GM12865 (cell line): ENCODE measurements around the gene PRKCE.

Experiments used
- DNase-seq: peaks from one replicate; pipeline ENCODE4 v3.0.0; 2010; ENCODE audit warnings: low read depth
- H3K4me3 ChIP-seq: 2 replicates; pipeline ENCODE4 v1.5.1; 2011; ENCODE audit warnings: mild to moderate bottlenecking, low read depth, low read length, control low read depth
- CTCF ChIP-seq: IDR thresholded peaks from 2 replicates; pipeline ENCODE4 v1.5.1; 2011; ENCODE audit warnings: low read length, control low read depth, low read depth, inconsistent platforms; ENCODE audit not compliant: insufficient read depth; ENCODE audit errors: missing control alignments

Gene PRKCE

GRCh38 chr2:46173030-46173429, 521.6 kb downstream of the PRKCE start:
- TF ChIP-seq CTCF: no peak
- no peak for DNase-seq
- H3K4me3 ChIP-seq: no peak overlapping the region

- TF ChIP-seq CTCF: no peak
- DNase-seq: no peak
- H3K4me3 ChIP-seq: no peak overlapping the region
Measured at GRCh38 chr2:46173636-46174250, 522.3 kb downstream of the PRKCE start.

- H3K4me3 ChIP-seq: no peak overlapping the region
- no peak for DNase-seq
- TF ChIP-seq CTCF: no peak
Measured at GRCh38 chr2:46174345-46175170, 523.1 kb downstream of the PRKCE start.

- no peak for DNase-seq
Measured at GRCh38 chr2:46175419-46175818, 523.9 kb downstream of the PRKCE start.

GRCh38 chr2:46177461-46178089, 526.1 kb downstream of the PRKCE start:
- TF ChIP-seq CTCF: no peak

More at GRCh38 chr2:46175419-46175818, 523.9 kb downstream of the PRKCE start:
- H3K4me3 ChIP-seq: no peak overlapping the region
- TF ChIP-seq CTCF: no peak

GRCh38 chr2:46179037-46179621, 527.7 kb downstream of the PRKCE start:
- peak; percentile 20 for DNase-seq
- no peak for TF ChIP-seq CTCF
- H3K4me3 ChIP-seq: no peak overlapping the region

More at GRCh38 chr2:46177461-46178089, 526.1 kb downstream of the PRKCE start:
- DNase-seq: no peak
- no peak overlapping the region for H3K4me3 ChIP-seq
